Measurements from ENCODE around the gene SLC22A14.
"Not testable (repeated sequence)": the region's sequence is repeated elsewhere in the genome, so short reads cannot be mapped to it uniquely, and the experiment has no call there.

The SLC22A14 gene

DNA sequence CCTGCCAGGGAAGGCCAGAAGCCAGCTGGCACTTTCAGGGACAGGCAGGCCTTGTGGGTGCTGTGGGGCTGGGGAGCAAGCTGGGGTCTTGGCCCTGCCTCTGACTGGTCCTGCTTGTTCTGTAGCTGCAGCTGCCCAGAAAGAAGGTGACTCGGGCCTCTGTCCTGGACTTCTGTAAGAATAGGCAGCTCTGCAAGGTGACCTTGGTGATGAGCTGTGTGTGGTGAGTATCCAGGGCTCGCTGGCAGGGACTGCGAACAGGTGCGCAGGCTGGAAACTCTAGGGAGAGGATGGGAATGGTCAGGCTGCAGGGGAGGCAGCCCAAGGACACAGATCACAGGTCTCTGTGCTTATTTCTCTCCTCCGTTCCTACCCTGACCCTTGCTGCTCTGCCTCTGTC lies 31.2 kb downstream of the SLC22A14 start:
- DNase-seq (ENCODE audit: low read depth, low spot score): no peak

DNA sequence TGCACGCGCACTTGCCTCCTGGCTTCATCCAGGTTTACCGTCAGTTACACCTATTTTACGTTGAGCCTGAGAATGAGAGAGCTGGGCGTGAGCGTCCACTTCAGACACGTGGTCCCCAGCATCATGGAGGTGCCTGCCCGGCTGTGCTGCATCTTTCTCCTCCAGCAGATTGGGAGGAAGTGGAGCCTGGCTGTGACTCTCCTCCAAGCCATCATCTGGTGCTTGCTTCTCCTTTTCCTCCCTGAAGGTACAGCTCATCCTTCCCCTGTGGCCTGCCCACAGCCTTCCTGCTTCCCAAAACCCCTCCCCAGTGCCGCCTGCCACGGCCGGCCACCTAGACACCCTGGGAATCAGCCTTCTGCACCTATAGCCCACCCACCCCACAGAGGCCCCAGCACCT lies 31.6 kb downstream of the SLC22A14 start:
- no peak for DNase-seq (ENCODE audit: low read depth, low spot score)

DNA sequence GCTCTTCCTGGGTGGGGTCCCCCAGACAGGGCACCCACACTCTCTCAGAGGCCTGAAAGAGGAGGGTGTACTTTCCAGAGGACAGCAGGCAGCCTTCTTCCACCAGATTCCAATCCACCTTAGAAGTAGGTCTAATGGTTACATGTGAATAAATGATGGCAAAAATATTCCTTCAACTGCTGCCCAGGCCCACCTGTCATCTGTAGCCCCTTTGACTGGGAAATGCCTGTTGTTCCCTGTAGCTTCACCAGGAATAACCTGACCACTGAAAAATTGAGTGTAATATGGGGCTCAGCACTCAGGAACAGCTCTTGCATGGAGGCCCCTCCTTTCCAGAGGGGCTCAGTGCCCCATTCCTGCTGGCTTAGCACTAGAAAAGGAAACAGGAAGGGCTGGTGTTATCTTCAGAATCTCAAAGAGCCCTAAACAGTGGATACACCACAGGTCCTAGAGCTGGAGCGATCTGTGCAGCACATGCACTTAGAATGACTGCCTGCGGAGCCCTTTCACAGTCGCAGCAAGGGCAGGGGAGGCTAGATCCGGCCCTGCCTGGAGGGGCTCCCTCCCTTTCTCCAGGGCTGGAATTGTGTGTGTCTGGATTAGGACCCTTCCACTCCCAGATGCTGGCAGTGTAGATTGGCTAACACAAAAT lies 32.1 kb downstream of the SLC22A14 start:
- no peak for DNase-seq (ENCODE audit: low read depth, low spot score)

DNA sequence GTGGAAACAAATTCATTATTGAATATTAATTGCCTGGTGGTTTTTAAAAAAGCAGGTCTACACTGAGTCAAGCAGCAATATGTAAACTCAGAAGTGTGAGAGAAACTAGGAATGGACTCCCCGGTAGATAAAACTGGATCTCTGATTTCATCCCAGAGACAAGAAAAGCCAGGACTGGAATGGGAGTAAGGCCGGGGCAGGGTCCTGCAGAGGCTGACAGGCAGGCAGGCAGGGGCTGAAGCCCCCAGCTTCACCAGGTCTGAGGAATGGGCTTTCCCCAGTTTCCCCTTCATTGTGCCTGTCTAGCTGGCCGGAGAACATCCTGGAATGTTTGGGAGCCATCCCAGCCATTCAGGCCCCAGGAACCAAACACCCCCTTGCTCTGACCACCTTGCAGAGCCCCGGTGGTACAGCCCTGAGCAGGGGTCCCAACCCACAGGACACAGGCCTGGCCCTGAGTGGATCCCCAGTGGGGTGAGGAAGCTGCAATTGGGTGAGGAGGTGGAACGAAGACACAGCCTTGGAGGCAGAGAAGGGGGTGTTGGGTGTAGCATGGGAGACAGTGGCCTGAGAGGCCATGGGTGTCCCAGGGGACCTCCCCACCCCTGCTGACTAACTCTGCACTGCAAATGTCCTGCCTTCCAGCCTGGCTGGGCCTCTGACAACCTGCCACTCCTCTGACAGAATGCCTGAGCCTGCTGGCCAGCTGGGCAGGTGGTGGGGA lies 32.8 kb downstream of the SLC22A14 start:
- no peak for DNase-seq (ENCODE audit: low read depth, low spot score)

DNA sequence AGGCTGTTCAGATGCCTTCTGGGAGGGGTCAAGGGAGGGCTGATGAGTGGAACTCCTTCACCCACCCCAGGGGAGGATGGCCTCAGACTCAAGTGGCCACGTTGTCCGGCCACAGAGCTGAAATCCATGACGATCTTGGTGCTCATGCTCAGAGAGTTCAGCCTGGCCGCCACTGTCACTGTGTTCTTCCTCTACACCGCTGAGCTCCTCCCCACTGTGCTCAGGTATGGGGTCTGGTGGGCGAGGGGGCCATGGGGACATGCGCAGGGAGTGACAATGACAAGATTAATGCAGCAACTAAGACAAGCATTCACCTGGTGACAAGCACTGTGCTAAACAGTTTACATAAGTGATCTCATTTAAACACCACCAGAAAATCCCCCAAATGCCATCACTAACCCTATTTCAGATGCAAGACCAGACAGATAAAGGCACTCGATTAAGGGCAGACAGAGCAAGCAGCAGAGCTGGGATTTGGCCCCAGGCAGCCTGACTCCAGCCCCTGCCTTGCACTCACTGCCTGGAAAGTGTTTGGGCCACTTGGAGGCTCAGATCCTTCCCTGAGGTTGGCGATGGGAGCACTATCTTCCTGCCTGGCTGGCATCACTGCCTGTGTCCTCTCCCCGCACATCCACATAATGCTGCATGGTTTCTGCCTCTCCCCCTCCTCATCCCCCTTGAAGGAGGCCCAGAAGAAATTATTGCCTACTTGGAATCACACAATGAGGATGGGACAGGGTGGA lies 33.6 kb downstream of the SLC22A14 start:
- no peak for DNase-seq (ENCODE audit: low read depth, low spot score)

DNA sequence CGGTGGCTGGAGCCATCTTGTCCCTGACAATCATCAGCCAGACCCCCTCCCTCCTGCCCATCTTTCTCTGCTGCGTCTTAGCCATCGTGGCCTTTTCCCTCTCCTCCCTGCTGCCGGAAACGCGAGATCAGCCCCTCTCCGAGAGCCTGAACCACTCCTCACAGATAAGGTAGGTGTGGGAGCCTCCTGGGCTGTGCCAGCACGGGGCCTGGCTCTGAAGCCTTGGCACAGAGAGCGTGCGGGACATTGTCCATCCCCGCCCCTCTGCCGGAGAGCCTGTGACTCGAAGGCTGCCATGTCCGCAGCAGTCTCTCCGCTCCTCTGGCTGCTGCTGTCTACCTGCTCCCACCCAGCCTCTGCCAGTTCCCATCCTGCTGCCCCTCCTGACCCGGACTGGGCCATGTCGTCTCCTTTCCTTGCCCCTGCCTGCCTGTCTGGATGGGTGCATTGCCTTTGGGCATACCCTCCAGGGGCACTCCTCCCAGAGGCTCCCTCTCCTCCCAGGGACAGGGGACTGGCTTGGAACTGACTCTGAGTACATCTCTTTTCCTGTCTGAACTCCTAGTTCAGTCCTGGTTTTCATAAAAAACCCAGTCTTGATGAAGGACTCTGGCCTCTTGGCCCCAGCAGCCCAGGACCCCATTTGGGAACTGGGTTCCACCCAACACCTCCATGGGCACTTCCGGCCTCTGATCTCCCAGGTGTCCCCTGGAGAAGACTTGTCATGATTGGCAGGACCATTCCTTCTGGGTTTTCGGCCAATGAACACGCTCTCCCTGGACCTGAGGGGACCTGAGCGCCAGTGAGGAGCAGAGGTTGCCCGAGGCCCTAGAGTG lies 34.5 kb downstream of the SLC22A14 start:
- DNase-seq (ENCODE audit: low read depth, low spot score): no peak

DNA sequence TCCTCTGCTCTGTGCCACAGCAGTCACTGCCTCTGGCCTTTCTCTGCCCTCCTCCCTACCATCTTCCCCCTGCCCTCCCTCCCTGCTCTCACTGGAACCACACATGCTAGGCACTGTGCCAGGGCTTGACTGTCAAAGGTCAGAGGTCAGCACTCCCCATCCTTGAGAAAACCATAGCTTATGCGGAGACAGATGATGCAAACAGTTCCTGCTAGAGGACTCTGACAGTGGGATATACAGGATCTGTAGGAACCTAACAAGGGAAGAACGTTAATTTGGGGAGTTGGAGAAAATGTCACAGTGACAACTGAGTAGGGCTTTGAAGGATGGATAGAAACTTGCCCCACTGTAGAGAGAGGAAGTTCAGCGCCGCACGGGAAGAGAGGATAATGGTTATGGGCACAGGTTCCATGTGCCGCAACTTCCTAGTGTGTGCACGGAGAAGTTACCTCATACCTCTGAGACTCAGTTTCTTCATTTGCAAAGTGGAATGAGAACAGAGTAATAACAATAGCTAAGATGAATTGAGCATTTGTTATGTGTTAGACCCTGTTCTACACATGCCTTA lies 35.2 kb downstream of the SLC22A14 start:
- DNase-seq (ENCODE audit: low read depth, low spot score): no peak

DNA sequence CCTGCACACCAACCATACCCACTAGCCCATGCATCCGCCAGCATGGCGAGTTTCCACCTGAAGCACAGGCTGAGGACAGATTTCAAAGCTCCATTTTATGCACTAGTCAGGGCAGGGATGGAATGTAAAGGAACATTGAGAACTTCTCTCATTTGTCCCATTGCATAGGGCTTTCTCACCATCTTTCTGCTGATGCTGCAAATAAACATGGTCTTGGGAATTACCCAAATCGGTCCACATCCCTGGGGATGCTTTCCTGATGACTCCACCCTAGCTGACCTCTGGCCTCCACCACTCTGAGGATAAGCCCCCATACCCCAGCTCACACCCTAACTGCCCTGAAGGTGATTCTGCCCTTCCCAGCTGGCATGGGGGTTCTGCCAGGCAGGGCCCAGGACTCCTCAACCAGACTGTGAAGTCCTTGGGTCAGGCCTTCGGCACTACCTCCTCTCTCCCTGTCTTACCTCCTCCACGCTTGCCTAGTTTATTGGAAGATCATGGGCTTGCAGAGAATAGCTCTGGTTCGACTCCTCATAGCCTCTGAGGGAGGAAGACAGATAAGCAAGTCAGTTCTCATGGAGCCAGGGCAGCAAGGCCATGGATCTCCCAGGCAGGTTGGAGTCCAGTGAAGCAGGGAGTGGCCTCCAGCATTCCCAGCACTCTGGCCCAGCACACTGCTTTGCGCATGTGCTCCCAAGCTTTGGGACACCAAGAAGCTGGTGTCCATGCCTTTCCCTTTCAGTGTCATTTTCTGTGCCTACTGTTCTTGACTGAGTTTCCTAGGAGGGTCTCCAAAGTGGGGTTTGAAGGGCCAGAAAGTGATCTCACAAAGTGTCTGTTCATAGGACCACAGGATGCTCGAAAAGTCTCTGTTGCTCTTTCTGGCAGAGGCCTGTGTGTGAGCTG lies 36.9 kb downstream of the SLC22A14 start:
- no peak for DNase-seq (ENCODE audit: low read depth, low spot score)

DNA sequence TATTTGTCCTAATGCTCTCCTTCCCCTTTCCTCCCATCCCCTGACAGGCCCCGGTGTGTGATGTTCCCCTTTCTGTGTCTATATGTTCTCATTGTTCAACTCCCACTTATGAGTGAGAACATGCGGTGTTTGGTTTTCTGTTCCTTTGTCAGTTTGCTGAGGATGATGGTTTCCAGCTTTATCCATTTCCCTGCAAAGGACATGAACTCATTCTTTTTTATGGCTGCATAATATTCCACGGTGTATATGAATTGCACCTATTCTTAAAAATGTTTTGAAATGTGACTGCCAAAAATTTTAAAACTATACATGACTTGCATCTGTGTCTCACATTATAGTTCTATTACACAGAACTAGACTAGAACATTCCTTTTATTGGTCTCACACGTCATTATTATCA lies 38.5 kb downstream of the SLC22A14 start:
- DNase-seq (ENCODE audit: low read depth, low spot score): not testable (repeated sequence)

DNA sequence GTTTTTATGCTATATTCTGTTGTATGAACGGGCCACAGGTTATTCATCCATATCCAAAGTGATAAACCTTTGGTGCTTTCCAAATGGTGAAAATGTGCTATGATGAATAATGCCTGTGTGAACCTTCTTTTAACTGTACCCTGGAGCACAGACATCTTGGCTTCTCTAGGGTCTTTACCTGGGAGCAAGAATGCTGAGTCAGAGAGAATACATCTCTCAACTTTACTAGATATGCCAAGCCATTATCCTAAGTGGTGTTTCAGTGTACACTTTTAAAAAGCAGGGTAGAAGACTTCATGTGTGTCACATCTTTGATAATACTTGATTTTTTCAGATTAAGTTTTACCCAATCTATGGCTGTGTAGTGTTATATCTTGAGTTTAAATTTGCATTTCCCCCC lies 41.0 kb downstream of the SLC22A14 start:
- DNase-seq (ENCODE audit: low read depth, low spot score): no peak

DNA sequence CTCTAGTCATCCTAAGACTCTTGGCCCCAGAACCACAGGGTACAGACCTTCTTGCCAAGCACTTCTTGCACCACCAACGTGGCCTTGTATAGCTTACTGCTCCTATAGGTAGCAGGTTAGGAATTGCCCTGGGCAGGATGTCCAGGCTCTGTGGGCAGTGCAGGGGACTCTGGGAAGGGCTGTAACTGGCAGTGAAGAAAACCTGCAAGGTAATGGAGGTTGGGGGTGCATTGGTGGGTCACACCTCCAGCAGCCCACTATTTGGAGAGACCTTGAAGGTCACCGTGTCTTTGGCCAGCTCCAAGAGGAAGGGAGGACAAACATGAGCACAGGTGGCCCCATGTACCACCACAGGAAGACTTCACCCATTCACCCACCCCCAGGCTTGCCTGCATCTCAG lies 43.2 kb downstream of the SLC22A14 start:
- DNase-seq (ENCODE audit: low read depth, low spot score): no peak

DNA sequence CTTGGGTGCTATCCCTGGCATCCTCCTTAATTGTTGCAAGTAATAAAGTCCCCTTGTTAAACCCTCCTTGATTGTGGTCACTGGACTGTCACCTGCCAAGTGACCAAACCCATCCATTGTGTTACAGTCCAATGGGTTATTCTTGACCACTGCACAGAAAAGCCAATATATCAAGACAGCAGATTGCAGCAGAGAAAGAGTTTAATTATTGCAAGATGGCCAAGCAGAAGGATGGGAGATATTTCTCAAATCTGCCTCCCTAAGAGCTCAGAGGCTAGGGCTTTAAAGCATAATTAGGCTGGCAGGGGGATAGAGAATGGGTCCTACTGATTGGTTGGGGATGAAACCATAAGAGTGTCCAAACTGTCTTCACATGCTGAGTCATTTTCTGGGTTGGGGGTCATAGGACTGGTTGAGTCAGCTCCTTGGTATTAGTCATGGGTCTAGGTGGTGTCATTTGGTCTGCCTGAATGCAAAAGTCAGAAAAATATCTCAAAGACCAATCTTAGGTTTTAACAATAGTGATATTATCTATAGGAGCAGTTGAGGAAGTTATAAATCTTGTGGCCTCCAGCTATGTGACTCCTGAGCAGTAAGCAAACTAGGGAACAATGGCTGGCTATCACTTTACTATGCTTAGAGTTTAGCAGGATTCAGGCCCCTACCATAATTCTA lies 45.4 kb downstream of the SLC22A14 start:
- DNase-seq (ENCODE audit: low read depth, low spot score): no peak

DNA sequence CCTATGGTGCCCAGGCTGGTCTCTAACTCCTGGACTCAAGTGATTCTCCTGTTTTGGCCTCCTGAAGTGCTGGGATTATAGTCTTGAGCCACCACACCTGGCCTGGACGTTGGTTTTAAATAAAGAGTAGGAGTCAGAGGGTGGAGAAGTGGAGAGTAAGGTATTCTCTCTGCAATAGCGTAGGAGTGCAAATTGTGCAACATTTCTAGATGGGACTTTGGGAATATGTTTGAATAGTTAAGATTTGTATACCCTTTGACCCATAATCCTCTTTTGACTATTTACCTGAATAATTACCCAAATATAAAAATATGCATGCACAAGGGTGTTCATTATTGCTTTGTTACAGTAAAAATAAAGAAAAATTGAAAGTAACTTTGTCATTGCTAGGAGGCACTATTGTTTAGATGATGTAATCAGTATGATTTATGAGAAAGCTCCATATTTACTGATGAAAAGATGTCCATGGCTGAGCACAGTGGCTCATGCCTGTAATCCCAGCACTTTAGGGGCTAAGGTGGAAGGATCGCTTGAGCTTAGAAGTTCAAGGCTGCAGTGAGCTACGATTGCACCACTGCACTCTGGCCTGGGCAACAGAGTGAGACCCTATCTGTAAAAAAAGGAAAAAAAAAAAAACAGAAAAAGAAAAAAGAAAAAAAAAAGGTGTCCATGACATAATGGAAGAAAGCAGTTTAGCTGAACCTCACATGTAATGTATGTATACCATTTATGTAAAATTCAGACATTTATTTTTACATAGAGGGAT lies 49.3 kb downstream of the SLC22A14 start:
- no peak for DNase-seq (ENCODE audit: low read depth, low spot score)

DNA sequence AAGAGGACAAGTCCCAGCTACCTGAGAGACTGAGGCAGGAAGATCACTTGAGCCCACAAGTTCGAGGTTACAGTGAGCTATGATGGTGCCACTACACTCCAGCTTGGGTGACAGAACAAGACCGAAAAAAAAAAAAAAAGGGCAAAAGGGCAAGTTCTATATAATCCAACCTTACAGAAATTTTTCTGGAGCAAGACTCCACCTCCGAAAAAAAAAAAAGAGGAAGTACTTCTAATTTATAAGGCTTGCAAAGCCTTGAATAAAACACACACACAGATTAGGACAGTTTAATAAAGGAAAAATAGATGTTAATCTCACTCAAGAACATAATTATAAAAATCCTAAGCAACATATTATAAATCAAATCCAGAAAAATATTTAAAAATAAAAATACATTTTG lies 50.1 kb downstream of the SLC22A14 start:
- DNase-seq (ENCODE audit: low read depth, low spot score): no peak

DNA sequence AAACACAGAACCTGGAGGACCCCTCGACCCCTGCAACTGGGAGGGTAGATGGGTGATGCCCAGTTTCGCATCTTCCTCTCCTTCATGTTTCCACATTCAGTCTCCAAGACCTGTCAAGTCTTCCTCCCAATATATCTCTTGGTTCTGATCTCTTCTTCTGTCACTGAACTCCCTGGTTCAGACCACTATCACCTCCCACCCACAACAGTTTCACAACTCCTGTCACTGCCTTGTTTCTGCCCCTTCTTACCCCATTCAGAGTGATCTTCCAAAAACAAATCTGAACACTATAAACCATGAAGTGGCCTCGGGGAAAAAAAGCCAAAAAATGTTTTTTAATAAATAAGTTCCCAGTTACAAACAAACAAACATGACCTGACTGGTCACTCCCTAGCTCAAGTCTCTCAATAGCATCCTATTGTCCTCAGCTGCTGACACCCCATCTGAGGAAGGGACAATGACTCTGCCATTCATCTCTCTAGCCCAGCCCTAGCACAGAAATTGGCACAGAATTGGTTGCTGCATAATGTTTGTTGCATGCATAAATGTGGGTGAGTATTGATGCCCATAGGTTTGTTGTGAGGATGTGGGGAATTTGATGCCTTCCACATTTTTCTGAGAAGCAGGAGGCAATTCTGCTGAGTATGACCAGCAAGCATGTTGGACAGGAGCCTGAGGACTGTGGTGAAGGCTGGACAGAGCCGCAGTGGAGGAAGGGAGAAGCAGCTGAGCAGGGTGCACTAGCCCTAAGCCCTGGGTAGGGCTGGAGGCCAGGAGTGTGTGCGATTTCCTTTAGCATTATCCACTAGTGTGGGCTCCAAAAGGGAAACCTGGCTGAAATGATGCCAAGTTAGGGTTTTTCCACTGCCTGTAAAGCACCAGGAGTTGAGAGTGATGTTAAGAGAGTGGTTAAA lies 52.3 kb downstream of the SLC22A14 start:
- DNase-seq (ENCODE audit: low read depth, low spot score): no peak

DNA sequence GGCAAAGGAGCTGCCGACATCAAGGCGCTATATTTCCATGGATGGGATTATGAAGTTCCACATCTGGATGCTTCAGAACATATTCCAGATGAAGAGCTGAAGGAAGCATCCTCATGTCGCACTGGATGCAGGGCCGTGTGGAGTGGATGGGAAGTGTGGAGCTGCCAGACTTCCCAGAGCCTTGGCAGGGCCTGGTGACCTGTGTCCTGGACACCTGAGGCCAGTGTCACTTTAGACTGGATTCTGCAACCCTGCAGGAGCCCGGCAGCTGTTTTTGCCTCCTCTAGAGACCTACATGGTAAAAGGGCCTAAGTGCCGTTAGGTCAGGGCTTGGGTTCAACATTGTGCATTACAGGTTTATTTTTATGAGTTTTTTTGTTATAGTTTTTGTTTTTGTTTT lies 53.2 kb downstream of the SLC22A14 start:
- no peak for DNase-seq (ENCODE audit: low read depth, low spot score)

DNA sequence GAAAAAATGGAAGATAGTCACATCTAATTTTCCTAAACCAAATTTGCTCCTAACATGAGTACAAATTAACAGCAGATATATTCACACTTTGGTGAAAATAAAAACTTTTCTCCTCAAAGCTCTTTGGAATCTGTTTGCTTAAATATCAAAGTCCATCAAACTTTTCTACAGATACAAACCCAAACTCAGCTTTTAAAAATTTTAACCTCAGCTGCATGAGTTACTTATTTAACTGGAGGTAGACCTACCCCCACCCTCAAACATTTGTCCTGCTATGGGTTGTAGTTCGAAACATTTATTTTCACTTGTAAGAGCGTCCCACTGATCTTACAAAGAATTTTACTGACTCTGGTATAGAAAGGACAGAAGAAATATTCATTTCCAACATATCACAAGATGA lies 55.6 kb downstream of the SLC22A14 start:
- DNase-seq (ENCODE audit: low read depth, low spot score): no peak

Data from activated naive CD8-positive, alpha-beta T cell treated with anti-CD3 and anti-CD28 coated beads, Interleukin-2, amount 50 U/mL, for 16 hours (primary cell).